Measurements from ENCODE around the gene DSTN.

DSTN gene

DNA sequence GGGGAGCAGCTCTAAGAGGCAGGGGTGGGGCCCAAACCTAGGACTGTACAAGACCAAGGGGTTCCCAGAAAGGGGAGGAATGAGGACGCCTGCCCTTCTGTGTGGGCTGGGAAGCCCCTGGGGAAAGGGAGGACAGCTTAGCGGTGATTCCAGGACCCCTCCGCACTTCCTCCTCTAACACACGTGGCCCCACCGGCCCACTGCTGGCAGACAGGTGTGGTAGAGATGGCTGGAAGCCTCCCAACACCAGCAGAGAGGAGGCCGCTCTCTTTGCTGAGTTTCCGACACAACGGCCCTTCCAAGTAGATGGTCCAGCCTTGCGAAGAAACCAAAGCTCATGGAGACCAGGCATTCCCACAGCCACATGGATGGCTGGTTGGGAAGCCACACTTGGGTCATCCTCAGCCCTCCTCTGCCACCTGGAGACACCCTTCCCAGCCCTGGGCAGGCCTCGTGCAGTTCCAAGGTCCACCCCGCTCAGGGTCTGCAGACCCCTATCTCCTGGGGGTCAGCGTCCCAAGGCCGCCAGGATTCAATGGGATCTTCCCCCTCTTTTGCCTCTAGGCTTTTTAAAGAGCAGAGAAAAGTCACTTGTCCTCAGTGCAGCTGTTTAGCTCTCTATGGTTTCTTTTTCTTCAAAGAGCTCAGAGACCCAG lies 68.2 kb downstream of the DSTN start:
- Histone ChIP-seq H3K79me2 (ENCODE audit: insufficient read depth, low read length) (peaks cover under 1% of the 10 kb centered on the region; the same call in 1 of the 2 replicates), H3K9me2 (replicated peaks; ENCODE audit: low read depth, low read length) (no peaks in the 10 kb centered on the region), H3K4me3 (ENCODE audit: low read length, poor library complexity, severe bottlenecking) (no peak overlapping the region), H3K9ac (ENCODE audit: low read depth, low read length, poor library complexity, severe bottlenecking) (no peak overlapping the region), H2AFZ (ENCODE audit: low read length) (no peak overlapping the region), H3K36me3 (ENCODE audit: insufficient read depth, low read length) (peaks cover 81% of the 10 kb centered on the region; the same call in 1 of the 2 replicates), H3F3A (ENCODE audit: low read depth) (no peaks in the 10 kb centered on the region), H3K4me1 (ENCODE audit: insufficient read depth, low read length, poor library complexity, severe bottlenecking) (no peaks in the 10 kb centered on the region), H3K4me2 (ENCODE audit: low read depth, low read length, poor library complexity, severe bottlenecking) (no peak overlapping the region), H3K27me3 (ENCODE audit: insufficient read depth, low read length, poor library complexity, severe bottlenecking) (no peaks in the 10 kb centered on the region), H4K20me1 (ENCODE audit: insufficient read depth, low read length, poor library complexity, severe bottlenecking) (no peaks in the 10 kb centered on the region), H3K9me3 (ENCODE audit: insufficient read depth, low read depth, low read length) (no peaks in the 10 kb centered on the region)
- TF ChIP-seq, protein P1, sequence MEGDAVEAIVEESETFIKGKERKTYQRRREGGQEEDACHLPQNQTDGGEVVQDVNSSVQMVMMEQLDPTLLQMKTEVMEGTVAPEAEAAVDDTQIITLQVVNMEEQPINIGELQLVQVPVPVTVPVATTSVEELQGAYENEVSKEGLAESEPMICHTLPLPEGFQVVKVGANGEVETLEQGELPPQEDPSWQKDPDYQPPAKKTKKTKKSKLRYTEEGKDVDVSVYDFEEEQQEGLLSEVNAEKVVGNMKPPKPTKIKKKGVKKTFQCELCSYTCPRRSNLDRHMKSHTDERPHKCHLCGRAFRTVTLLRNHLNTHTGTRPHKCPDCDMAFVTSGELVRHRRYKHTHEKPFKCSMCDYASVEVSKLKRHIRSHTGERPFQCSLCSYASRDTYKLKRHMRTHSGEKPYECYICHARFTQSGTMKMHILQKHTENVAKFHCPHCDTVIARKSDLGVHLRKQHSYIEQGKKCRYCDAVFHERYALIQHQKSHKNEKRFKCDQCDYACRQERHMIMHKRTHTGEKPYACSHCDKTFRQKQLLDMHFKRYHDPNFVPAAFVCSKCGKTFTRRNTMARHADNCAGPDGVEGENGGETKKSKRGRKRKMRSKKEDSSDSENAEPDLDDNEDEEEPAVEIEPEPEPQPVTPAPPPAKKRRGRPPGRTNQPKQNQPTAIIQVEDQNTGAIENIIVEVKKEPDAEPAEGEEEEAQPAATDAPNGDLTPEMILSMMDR (conservative IDR thresholded peaks at IDR 0.05; ENCODE audit: low read length): no peak
- TF ChIP-seq EZH2phosphoT487 (IDR thresholded peaks at IDR 0.05; ENCODE audit: borderline replicate concordance): no peak

DNA sequence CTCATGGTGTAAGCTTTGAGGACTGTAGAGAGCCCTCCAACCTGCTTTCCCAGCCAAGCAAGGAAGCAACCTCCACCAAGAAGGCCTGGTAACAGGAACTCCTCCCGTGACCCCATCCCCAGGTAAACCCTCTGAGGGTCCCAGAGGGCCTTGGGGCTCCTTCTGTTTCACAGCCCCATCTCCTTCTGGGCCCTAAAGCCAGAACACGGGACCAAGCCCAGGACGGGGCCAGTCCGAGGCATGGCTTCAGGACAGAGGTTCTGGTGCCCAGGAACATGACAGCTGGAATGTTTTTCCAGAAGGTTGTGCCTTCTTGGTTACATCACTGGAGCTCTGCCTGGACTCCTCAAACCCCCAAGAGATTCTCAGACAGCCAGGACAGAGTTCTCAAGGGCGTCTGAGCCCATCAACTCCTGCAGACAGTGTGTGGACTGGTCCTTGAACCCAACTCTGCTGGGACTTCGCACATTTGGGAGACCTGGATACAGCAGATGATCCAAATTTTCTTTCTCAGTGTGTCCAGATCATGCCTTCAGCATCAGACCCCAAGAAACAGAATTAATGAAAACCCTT lies 69.0 kb downstream of the DSTN start:
- no peak overlapping the region for H3K4me2 ChIP-seq (ENCODE audit: low read depth, low read length, poor library complexity, severe bottlenecking)
- peaks cover 73% of the 10 kb centered on the region; the same call in 1 of the 2 replicates for H3K36me3 ChIP-seq (ENCODE audit: insufficient read depth, low read length)
- H3K79me2 ChIP-seq (ENCODE audit: insufficient read depth, low read length): peaks cover 9% of the 10 kb centered on the region; the same call in 1 of the 2 replicates
- H3K9me2 ChIP-seq (replicated peaks; ENCODE audit: low read depth, low read length): no peaks in the 10 kb centered on the region
- H3K4me1 ChIP-seq (ENCODE audit: insufficient read depth, low read length, poor library complexity, severe bottlenecking): no peaks in the 10 kb centered on the region
- H3K27me3 ChIP-seq (ENCODE audit: insufficient read depth, low read length, poor library complexity, severe bottlenecking): no peaks in the 10 kb centered on the region
- H3K9ac ChIP-seq (ENCODE audit: low read depth, low read length, poor library complexity, severe bottlenecking): no peak overlapping the region
- no peak overlapping the region for H3K4me3 ChIP-seq (ENCODE audit: low read length, poor library complexity, severe bottlenecking)
- H2AFZ ChIP-seq (ENCODE audit: low read length): no peak overlapping the region
- TF ChIP-seq, protein P1 (conservative IDR thresholded peaks at IDR 0.05; ENCODE audit: low read length): no peak
- TF ChIP-seq EZH2phosphoT487 (IDR thresholded peaks at IDR 0.05; ENCODE audit: borderline replicate concordance): no peak
- no peaks in the 10 kb centered on the region for H4K20me1 ChIP-seq (ENCODE audit: insufficient read depth, low read length, poor library complexity, severe bottlenecking)
- H3F3A ChIP-seq (ENCODE audit: low read depth): no peaks in the 10 kb centered on the region
- no peaks in the 10 kb centered on the region for H3K9me3 ChIP-seq (ENCODE audit: insufficient read depth, low read depth, low read length)

GRCh38 chr20:17640146-17640874 lies 70.4 kb downstream of the DSTN start:
- no peaks in the 10 kb centered on the region for H3F3A ChIP-seq (ENCODE audit: low read depth)
- H3K9me3 ChIP-seq (ENCODE audit: insufficient read depth, low read depth, low read length): no peaks in the 10 kb centered on the region
- no peak overlapping the region for H3K4me2 ChIP-seq (ENCODE audit: low read depth, low read length, poor library complexity, severe bottlenecking)
- H3K36me3 ChIP-seq (ENCODE audit: insufficient read depth, low read length): peaks cover 59% of the 10 kb centered on the region; the same call in 1 of the 2 replicates
- no peak for TF ChIP-seq EZH2phosphoT487 (IDR thresholded peaks at IDR 0.05; ENCODE audit: borderline replicate concordance)
- TF ChIP-seq, protein P1 (conservative IDR thresholded peaks at IDR 0.05; ENCODE audit: low read length): no peak
- H3K4me3 ChIP-seq (ENCODE audit: low read length, poor library complexity, severe bottlenecking): no peak overlapping the region
- no peaks in the 10 kb centered on the region for H3K4me1 ChIP-seq (ENCODE audit: insufficient read depth, low read length, poor library complexity, severe bottlenecking)
- no peak overlapping the region for H3K9ac ChIP-seq (ENCODE audit: low read depth, low read length, poor library complexity, severe bottlenecking)
- H2AFZ ChIP-seq (ENCODE audit: low read length): no peak overlapping the region
- peaks cover 21% of the 10 kb centered on the region; the same call in 1 of the 2 replicates for H3K79me2 ChIP-seq (ENCODE audit: insufficient read depth, low read length)
- no peaks in the 10 kb centered on the region for H4K20me1 ChIP-seq (ENCODE audit: insufficient read depth, low read length, poor library complexity, severe bottlenecking)
- no peaks in the 10 kb centered on the region for H3K9me2 ChIP-seq (replicated peaks; ENCODE audit: low read depth, low read length)
- no peaks in the 10 kb centered on the region for H3K27me3 ChIP-seq (ENCODE audit: insufficient read depth, low read length, poor library complexity, severe bottlenecking)

All from Loucy (cell line).